ENCODE measurements around the gene THRSP. TPM values are rescaled to one million over a fixed set of nuclear protein-coding genes. Genes with fewer than 3 reads are reported as not detected.
A peak's percentile ranks its signal among the peaks of the same experiment; 100 is the strongest.

The THRSP gene
- total and polyA plus RNA-seq, 10 of the 15 experiments (the other 5 are each of a cell fraction or from before 2014, with no cell fraction given) = 0.18 TPM; not detected in 9

DNA sequence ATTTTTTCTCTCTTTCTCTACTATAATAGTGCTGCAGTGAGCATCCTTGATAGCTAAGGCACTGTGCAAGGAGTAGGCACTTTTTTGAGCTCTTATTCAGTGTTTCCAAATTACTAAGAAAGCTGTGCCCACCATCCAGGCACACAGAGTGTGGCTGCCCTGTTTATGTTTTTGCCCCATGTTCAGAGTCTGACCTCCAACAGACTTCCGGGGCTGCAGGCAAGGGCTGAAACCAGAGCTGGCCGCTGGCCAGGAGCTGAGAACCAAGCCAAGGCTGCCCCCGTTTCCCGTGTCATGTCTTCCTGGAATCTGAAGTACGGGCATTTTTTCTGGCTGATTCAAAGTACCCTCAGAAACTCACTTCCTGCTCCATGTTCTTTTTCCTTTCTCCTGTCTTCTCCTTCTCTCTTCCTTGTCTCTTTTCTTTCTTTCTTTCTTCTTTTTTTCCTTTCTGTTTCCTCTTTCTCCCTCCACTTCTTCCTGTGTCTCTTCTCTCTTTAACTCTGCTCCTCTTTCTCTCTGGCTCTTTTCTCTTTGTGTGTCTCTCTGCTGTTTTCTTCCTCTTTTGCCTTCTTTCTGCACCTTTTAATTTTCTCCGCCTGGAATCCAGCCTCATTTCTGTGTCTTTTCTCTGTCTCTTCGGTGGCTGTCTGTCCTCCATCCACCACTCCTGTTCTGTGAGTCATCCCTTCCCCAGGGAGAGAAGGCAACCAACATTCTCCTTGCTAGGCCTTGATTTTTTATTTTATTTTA lies 23.6 kb upstream of the THRSP start (continued):
- TF ChIP-seq HDAC6 (IDR thresholded peaks at IDR 0.05; ENCODE audit: unreplicated experiment) = no peak
- TF ChIP-seq MXI1 (IDR thresholded peaks at IDR 0.05; ENCODE audit: low read depth, low read length) = 0 out of 2 replicates have a peak, but pooled peaks have one; percentile 15
- no peak for TF ChIP-seq RFX5 (IDR thresholded peaks at IDR 0.05; ENCODE audit: low read depth, low read length)
- TF ChIP-seq YBX1 (IDR thresholded peaks at IDR 0.05) = no peak
- TF ChIP-seq CEBPB (IDR thresholded peaks at IDR 0.05; ENCODE audit: borderline replicate concordance in 1 of 2, low read depth in 2 of 2, low read length in 2 of 2) = no peak
- TF ChIP-seq RB1 (IDR thresholded peaks at IDR 0.05; ENCODE audit: borderline replicate concordance) = no peak
- TF ChIP-seq IRF4 (IDR thresholded peaks at IDR 0.05; ENCODE audit: low read depth, low read length) = no peak
- 0 out of 2 replicates have a peak, but pooled peaks have one; percentile 31 for TF ChIP-seq POLR2AphosphoS5 (IDR thresholded peaks at IDR 0.05; ENCODE audit: low read length)
- TF ChIP-seq EP300 (IDR thresholded peaks at IDR 0.05; ENCODE audit: borderline replicate concordance in 1 of 2, control insufficient read depth in 1 of 2, low read depth in 2 of 2, low read length in 2 of 2) = no peak
- TF ChIP-seq CBFB (IDR thresholded peaks at IDR 0.05; ENCODE audit: low read depth) = no peak
- no peak for TF ChIP-seq EZH2 (IDR thresholded peaks at IDR 0.05; ENCODE audit: borderline replicate concordance, control insufficient read depth, low read depth, low read length)
- no peak for TF ChIP-seq SP1 (IDR thresholded peaks at IDR 0.05; ENCODE audit: low read depth, low read length)
- no peak for TF ChIP-seq PML (IDR thresholded peaks at IDR 0.05; ENCODE audit: low read length)
- no peak for TF ChIP-seq SMARCA5 (IDR thresholded peaks at IDR 0.05)
- TF ChIP-seq NFXL1 (IDR thresholded peaks at IDR 0.05; ENCODE audit: borderline replicate concordance) = no peak
- TF ChIP-seq LARP7 (IDR thresholded peaks at IDR 0.05) = no peak
- no peak for TF ChIP-seq KDM1A (IDR thresholded peaks at IDR 0.05; ENCODE audit: borderline replicate concordance)
- TF ChIP-seq NR2C1 (IDR thresholded peaks at IDR 0.05) = no peak
- TF ChIP-seq, protein P1, sequence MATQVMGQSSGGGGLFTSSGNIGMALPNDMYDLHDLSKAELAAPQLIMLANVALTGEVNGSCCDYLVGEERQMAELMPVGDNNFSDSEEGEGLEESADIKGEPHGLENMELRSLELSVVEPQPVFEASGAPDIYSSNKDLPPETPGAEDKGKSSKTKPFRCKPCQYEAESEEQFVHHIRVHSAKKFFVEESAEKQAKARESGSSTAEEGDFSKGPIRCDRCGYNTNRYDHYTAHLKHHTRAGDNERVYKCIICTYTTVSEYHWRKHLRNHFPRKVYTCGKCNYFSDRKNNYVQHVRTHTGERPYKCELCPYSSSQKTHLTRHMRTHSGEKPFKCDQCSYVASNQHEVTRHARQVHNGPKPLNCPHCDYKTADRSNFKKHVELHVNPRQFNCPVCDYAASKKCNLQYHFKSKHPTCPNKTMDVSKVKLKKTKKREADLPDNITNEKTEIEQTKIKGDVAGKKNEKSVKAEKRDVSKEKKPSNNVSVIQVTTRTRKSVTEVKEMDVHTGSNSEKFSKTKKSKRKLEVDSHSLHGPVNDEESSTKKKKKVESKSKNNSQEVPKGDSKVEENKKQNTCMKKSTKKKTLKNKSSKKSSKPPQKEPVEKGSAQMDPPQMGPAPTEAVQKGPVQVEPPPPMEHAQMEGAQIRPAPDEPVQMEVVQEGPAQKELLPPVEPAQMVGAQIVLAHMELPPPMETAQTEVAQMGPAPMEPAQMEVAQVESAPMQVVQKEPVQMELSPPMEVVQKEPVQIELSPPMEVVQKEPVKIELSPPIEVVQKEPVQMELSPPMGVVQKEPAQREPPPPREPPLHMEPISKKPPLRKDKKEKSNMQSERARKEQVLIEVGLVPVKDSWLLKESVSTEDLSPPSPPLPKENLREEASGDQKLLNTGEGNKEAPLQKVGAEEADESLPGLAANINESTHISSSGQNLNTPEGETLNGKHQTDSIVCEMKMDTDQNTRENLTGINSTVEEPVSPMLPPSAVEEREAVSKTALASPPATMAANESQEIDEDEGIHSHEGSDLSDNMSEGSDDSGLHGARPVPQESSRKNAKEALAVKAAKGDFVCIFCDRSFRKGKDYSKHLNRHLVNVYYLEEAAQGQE (IDR thresholded peaks at IDR 0.05; ENCODE audit: low read depth, low read length) = no peak
- no peak for TF ChIP-seq ZNF274 (IDR thresholded peaks at IDR 0.05; ENCODE audit: insufficient read depth, insufficient read length)
- no peak for TF ChIP-seq ZBED1 (IDR thresholded peaks at IDR 0.05; ENCODE audit: borderline replicate concordance)
- no peak for TF ChIP-seq CBX3 (IDR thresholded peaks at IDR 0.05; ENCODE audit: borderline replicate concordance, low read depth)
- no peak for TF ChIP-seq TBL1XR1 (IDR thresholded peaks at IDR 0.05; ENCODE audit: low read depth, low read length)
- TF ChIP-seq RAD21 (IDR thresholded peaks at IDR 0.05; ENCODE audit: insufficient read depth, low read depth, low read length) = no peak
- TF ChIP-seq SUPT20H (IDR thresholded peaks at IDR 0.05; ENCODE audit: borderline replicate concordance, control insufficient read depth, low read depth, low read length) = no peak
- TF ChIP-seq WRNIP1 (IDR thresholded peaks at IDR 0.05; ENCODE audit: borderline replicate concordance, low read depth, low read length) = no peak
- no peak for TF ChIP-seq BHLHE40 (IDR thresholded peaks at IDR 0.05; ENCODE audit: borderline replicate concordance in 1 of 2, low read depth in 2 of 2, low read length in 1 of 2)
- no peak for TF ChIP-seq ZZZ3 (IDR thresholded peaks at IDR 0.05; ENCODE audit: control insufficient read depth, insufficient read length, low read depth)
- TF ChIP-seq SMAD1 (IDR thresholded peaks at IDR 0.05; ENCODE audit: low read depth, partially characterized antibody) = peak; percentile 60

Data from GM12878 (cell line).